GM10266 (cell line): Measurements from ENCODE around the gene PTPRE.

Experiments used
- DNase-seq: peaks from one replicate; pipeline ENCODE4 v3.0.0; 2012; ENCODE audit errors: extremely low spot score
- CTCF ChIP-seq: IDR thresholded peaks from 2 replicates; pipeline ENCODE4 v1.5.1; 2012; ENCODE audit warnings: mild to moderate bottlenecking, low read depth; ENCODE audit not compliant: control insufficient read depth, insufficient read depth; ENCODE audit errors: missing control alignments

Gene PTPRE

GRCh38 chr10:127991543-127992255, 84.8 kb downstream of the PTPRE start:
- no peak for DNase-seq
- no peak for TF ChIP-seq CTCF

- TF ChIP-seq CTCF, result no peak
- DNase-seq, result no peak
Measured at GRCh38 chr10:127992376-127992775, 85.5 kb downstream of the PTPRE start.

- no peak for DNase-seq
- TF ChIP-seq CTCF, result no peak
Measured at GRCh38 chr10:127993056-127993690, 86.3 kb downstream of the PTPRE start.

- DNase-seq, result no peak
- TF ChIP-seq CTCF, result no peak
Measured at GRCh38 chr10:127995939-127996338, 89.0 kb downstream of the PTPRE start.

GRCh38 chr10:127996586-127996985, 89.7 kb downstream of the PTPRE start:
- no peak for DNase-seq
- no peak for TF ChIP-seq CTCF

- DNase-seq, result no peak
- no peak for TF ChIP-seq CTCF
Measured at GRCh38 chr10:127997271-127997670, 90.4 kb downstream of the PTPRE start.

GRCh38 chr10:127997937-127998336, 91.0 kb downstream of the PTPRE start:
- TF ChIP-seq CTCF, result no peak

More at GRCh38 chr10:127997937-127998336, 91.0 kb downstream of the PTPRE start:
- no peak for DNase-seq
